Keratinocyte (primary cell): ENCODE results near the gene LRRC3B. TPM values are rescaled to one million over a fixed set of nuclear protein-coding genes. Genes with fewer than 3 reads are reported as not detected.

ENCODE experiments used
- DNase-seq: peaks from one replicate; pipeline ENCODE4 v3.0.0-alpha.2; 2011; ENCODE audit warnings: low read depth, missing footprints, low spot score
- FAIRE-seq: peaks from 2 replicates; lab custom pipeline; 2011; peaks lifted over from hg19 to GRCh38; lab: Jason Lieb, UNC
- H2AFZ ChIP-seq: 2 replicates; pipeline ENCODE4 v1.6.0; 2012; ENCODE audit warnings: low read length, control low read depth, inconsistent platforms; ENCODE audit not compliant: control insufficient read depth
- H3K27ac ChIP-seq: 2 replicates; pipeline ENCODE4 v1.5.1; 2011; ENCODE audit warnings: low read length; ENCODE audit not compliant: control insufficient read depth, insufficient read depth
- H3K27me3 ChIP-seq: 3 replicates; pipeline ENCODE4 v1.6.0; 2011; ENCODE audit warnings: low read length; ENCODE audit not compliant: control insufficient read depth, insufficient read depth; ENCODE audit errors: extremely low read depth
- H3K36me3 ChIP-seq, 2 experiments: 2 replicates in 1 of 2; 3 replicates in 1 of 2; pipeline ENCODE4 v1.5.1; 2011; ENCODE audit warnings: low read length in 2 of 2, mild to moderate bottlenecking in 1 of 2; ENCODE audit not compliant: control insufficient read depth in 2 of 2, insufficient read depth in 2 of 2; ENCODE audit errors: extremely low read depth in 1 of 2
- H3K4me1 ChIP-seq: 3 replicates; pipeline ENCODE4 v1.5.1; 2011; ENCODE audit warnings: low read length; ENCODE audit not compliant: control insufficient read depth, insufficient read depth; ENCODE audit errors: extremely low read depth
- H3K4me2 ChIP-seq: 3 replicates; pipeline ENCODE4 v1.6.0; 2011; ENCODE audit warnings: low read depth, low read length; ENCODE audit not compliant: control insufficient read depth, insufficient read depth; ENCODE audit errors: extremely low read depth
- H3K4me3 ChIP-seq, 3 experiments: fragments of 200-600 bp in 1 of 3; sonication (generic) in 1 of 3; 2 replicates in 2 of 3; 3 replicates in 1 of 3; pipeline ENCODE4 v1.5.1; 2011 to 2016; ENCODE audit warnings: low read length in 3 of 3, mild to moderate bottlenecking in 3 of 3, control low read depth in 2 of 3, inconsistent platforms in 1 of 3, low read depth in 1 of 3, mixed read lengths in 1 of 3, mixed run types in 1 of 3, moderate library complexity in 1 of 3; ENCODE audit not compliant: control insufficient read depth in 2 of 3, insufficient read depth in 2 of 3; ENCODE audit errors: extremely low read depth in 1 of 3
- H3K79me2 ChIP-seq: 2 replicates; pipeline ENCODE4 v1.6.0; 2012; ENCODE audit warnings: low read length; ENCODE audit not compliant: control insufficient read depth, insufficient read depth
- H3K9ac ChIP-seq: 3 replicates; pipeline ENCODE4 v1.6.0; 2011; ENCODE audit warnings: low read length; ENCODE audit not compliant: control insufficient read depth, insufficient read depth; ENCODE audit errors: extremely low read depth
- H3K9me1 ChIP-seq: 3 replicates; pipeline ENCODE4 v1.6.0; 2011; ENCODE audit warnings: low read length; ENCODE audit not compliant: control insufficient read depth, insufficient read depth; ENCODE audit errors: extremely low read depth
- H3K9me3 ChIP-seq: 2 replicates; pipeline ENCODE4 v1.5.1; 2012; ENCODE audit warnings: low read depth, low read length; ENCODE audit not compliant: control insufficient read depth
- H4K20me1 ChIP-seq: 3 replicates; pipeline ENCODE4 v1.6.0; 2011; ENCODE audit warnings: low read length; ENCODE audit not compliant: control insufficient read depth, insufficient read depth; ENCODE audit errors: extremely low read depth
- EZH2 ChIP-seq: IDR thresholded peaks from one replicate; pipeline ENCODE4 v1.6.1; 2012; ENCODE audit warnings: inconsistent platforms, mild to moderate bottlenecking, low read length, moderate library complexity
- dilution Hi-C: fragments of 300-500 bp; cut with MboI; formaldehyde crosslinking; loops from one replicate; pipeline ENCODE4 v1.7.0; 2020; ENCODE audit warnings: low sequenced_read_pairs; ENCODE audit not compliant: extremely low pct_ligation_motif_present
- polyA plus RNA-seq, 5 experiments: library from polyadenylated mRNA; depleted of rRNA in 3 of 5; stranded (reverse) in 3 of 5; stranded (forward) in 1 of 5; unstranded in 1 of 5; fragments of >200 nt; gene quantifications; 1 replicate in 1 of 5; 2 replicates in 3 of 5; 3 replicates in 1 of 5; pipeline versions ENCODE4 v1.2.1 to v1.2.3, GENCODE V29; 2011 to 2012; ENCODE audit warnings: missing spikeins in 2 of 5, low read depth in 1 of 5, low replicate concordance in 1 of 5
- TF ChIP-seq, protein P1 (sequence below), 3 experiments: IDR thresholded peaks in 1 of 3; conservative IDR thresholded peaks in 1 of 3; optimal IDR thresholded peaks in 1 of 3; 2 replicates in 2 of 3; 3 replicates in 1 of 3; pipeline versions ENCODE3 to v1.5.1; 2011; ENCODE audit warnings: low read length in 3 of 3, mild to moderate bottlenecking in 3 of 3, moderate library complexity in 2 of 3, control low read depth in 1 of 3, inconsistent platforms in 1 of 3; ENCODE audit not compliant: insufficient read depth in 2 of 3; ENCODE audit errors: extremely low read depth in 1 of 3

LRRC3B gene
- polyA plus RNA-seq, 1 donor (not counting 4 experiments of a cell fraction or from before 2014, with no cell fraction given), result not detected

- Histone ChIP-seq H3K4me3 (no peak overlapping the region), H3K27me3 (peaks cover 4% of the 10 kb centered on the region), H2AFZ (no peak overlapping the region), H3K4me1 (no peaks in the 10 kb centered on the region), H3K4me2 (no peak overlapping the region), H4K20me1 (no peaks in the 10 kb centered on the region), H3K27ac (no peak overlapping the region), H3K9me1 (no peaks in the 10 kb centered on the region), H3K36me3 (no peaks in the 10 kb centered on the region), H3K79me2 (no peaks in the 10 kb centered on the region), H3K9ac (no peak overlapping the region), H3K9me3 (no peaks in the 10 kb centered on the region)
- DNase-seq, result no peak
- FAIRE-seq, result no peak
- dilution Hi-C loops, result no loop called here
- no peak for TF ChIP-seq EZH2
- TF ChIP-seq, protein P1, sequence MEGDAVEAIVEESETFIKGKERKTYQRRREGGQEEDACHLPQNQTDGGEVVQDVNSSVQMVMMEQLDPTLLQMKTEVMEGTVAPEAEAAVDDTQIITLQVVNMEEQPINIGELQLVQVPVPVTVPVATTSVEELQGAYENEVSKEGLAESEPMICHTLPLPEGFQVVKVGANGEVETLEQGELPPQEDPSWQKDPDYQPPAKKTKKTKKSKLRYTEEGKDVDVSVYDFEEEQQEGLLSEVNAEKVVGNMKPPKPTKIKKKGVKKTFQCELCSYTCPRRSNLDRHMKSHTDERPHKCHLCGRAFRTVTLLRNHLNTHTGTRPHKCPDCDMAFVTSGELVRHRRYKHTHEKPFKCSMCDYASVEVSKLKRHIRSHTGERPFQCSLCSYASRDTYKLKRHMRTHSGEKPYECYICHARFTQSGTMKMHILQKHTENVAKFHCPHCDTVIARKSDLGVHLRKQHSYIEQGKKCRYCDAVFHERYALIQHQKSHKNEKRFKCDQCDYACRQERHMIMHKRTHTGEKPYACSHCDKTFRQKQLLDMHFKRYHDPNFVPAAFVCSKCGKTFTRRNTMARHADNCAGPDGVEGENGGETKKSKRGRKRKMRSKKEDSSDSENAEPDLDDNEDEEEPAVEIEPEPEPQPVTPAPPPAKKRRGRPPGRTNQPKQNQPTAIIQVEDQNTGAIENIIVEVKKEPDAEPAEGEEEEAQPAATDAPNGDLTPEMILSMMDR (optimal IDR thresholded peaks at IDR 0.05 in 1 of 3, IDR thresholded peaks at IDR 0.05 in 1 of 3, conservative IDR thresholded peaks at IDR 0.05 in 1 of 3; ENCODE audit: extremely low read depth in 1 of 3, insufficient read depth in 2 of 3, low read length in 3 of 3), result no peak
Measured at GRCh38 chr3:26630669-26631389, 8.3 kb downstream of the LRRC3B start.

DNA sequence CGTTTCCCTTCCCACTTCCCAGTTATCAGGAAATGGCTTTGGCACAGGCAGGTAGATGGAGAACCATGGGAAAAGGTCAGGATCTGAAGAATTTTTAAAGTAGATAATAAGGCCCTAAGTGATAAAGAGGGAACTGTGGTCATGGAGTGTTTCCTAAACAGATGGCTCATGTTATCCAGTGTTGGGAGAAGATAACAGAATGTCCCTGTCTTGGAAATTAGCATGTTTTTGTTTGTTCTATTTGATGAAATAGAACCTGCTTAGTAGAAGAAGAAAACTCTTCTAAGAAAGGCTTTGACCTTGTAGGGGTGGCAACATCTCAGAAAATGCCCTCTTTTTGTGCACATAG lies 8.8 kb downstream of the LRRC3B start:
- dilution Hi-C loops, result no loop called here
- Histone ChIP-seq H3K36me3 (no peaks in the 10 kb centered on the region), H3K79me2 (no peaks in the 10 kb centered on the region), H3K9me1 (no peaks in the 10 kb centered on the region), H3K27ac (no peak overlapping the region), H4K20me1 (no peaks in the 10 kb centered on the region), H3K27me3 (peaks cover 2% of the 10 kb centered on the region), H3K9me3 (no peaks in the 10 kb centered on the region), H3K4me1 (no peaks in the 10 kb centered on the region), H3K4me3 (no peak overlapping the region), H3K9ac (no peak overlapping the region), H2AFZ (no peak overlapping the region), H3K4me2 (no peak overlapping the region)
- DNase-seq (no peak), FAIRE-seq (no peak)
- TF ChIP-seq, protein P1 (optimal IDR thresholded peaks at IDR 0.05 in 1 of 3, IDR thresholded peaks at IDR 0.05 in 1 of 3, conservative IDR thresholded peaks at IDR 0.05 in 1 of 3; ENCODE audit: extremely low read depth in 1 of 3, insufficient read depth in 2 of 3, low read length in 3 of 3), result no peak
- TF ChIP-seq EZH2, result no peak
